Daoy (cell line): ENCODE measurements around the gene EIF4A2. TPM values are rescaled to one million over a fixed set of nuclear protein-coding genes. Genes with fewer than 3 reads are reported as not detected.

ENCODE experiments used
- DNase-seq: peaks from one replicate; pipeline ENCODE4 v3.0.0-alpha.2; 2015; ENCODE audit warnings: low read depth
- total RNA-seq: library from RNA; depleted of rRNA; stranded (reverse); fragments of >200 nt; shearing (Covaris generic); gene quantifications from 2 replicates; pipeline ENCODE4 v1.2.3, GENCODE V29; 2014; rRNA removed

Gene EIF4A2
- 697 and 819 TPM in 2 replicates for total RNA-seq

DNA sequence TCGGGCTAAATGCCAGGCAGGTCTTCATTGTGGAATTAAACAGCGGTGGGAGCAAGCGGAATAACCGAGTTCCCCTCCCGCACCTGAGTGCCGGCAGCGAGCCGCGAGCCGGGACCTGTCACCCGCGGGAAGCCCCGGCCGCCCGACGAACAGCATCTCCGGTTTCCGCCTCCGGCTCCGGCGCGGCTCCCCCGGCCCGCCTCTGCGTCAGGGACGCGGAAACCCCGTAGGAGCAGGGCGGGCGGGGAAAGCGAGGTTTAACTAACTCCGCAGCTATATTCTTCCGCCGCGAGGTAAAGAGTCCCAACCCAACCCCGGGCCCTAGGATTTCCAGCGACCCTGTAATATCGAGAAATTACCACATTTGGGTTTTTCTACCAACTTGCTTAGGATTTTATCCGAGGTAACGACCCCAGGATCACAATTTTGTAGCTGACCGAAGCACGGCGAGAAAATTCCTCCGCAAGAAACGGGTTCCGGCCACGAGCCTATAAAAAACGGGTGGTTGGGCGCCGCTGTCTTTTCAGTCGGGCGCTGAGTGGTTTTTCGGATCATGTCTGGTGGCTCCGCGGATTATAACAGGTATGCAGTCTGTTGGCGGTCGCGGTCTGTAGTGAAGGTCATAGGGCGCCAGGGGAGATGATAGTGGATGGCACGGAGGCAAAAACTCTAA lies at the start of gene EIF4A2:
EIF4A2 (plus strand) TSS at position 520 of the 673 bp plus-strand sequence; CDS start at position 554, 34 bp downstream.
- DNase-seq: peak; percentile 94

- DNase-seq: no peak
Observed at GRCh38 chr3:186742618-186743380, 40.6 kb upstream of the EIF4A2 start.

GRCh38 chr3:186743666-186744065 lies 39.7 kb upstream of the EIF4A2 start:
- DNase-seq: no peak

- DNase-seq: peak; percentile 77
Observed at GRCh38 chr3:186746008-186746407, 37.4 kb upstream of the EIF4A2 start.

DNA sequence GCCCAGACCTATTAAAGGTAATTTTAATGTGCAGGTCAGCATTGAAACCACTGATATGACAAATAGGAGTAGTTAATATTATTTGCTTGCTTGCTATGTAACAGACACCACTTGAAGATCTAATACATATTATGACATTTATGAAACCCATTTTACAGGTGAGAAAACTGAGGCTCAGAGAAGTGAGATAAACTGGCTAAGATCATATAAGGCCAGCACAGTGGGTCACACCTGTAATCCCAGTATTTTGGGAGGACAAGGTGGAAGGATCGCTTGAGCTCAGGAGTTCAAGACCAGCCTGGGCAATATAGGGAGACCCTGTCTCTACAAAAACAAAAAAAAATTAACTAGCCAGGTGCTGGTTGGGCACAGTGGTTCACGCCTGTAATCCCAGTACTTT lies 33.1 kb upstream of the EIF4A2 start:
- no peak for DNase-seq

- DNase-seq: no peak
Observed at GRCh38 chr3:186751480-186751879, 31.9 kb upstream of the EIF4A2 start.

DNA sequence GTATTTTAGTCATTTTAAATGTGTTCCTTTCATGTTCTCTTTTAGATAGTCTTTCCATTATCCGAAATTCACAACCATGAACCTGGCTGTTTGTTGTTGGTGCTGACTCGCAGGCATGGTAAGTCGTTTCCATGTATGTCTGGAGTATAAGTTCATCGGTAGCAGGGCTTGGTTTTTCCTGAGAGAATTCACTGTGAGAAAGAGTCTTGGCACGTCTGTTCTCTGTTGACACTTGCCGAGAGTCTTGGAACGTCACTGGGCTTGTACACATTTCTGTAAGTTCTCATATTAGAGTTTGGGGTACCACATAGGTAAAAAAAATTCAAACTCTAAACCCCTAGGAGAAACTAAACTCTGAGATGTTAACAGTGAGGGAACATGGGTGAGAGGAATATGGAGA lies 29.4 kb upstream of the EIF4A2 start:
- no peak for DNase-seq

DNA sequence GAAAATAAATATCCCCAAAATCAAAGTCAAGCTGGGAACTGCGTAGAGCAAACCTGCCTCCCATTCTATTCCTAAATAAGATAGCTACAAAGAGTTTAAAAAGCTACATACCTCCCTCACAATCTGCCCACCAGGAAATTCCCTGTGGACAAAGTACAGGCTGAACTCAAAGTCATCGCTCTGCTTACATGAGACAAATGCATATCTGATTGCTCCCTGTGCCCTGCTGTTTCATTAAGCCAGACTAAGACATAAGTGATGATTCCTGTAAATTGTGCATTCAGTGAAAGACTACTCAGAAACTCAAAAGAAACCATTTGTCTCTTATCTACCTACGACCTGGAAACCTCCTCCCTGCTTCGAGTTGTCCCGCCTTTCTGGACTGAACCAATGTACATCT lies 28.5 kb upstream of the EIF4A2 start:
- no peak for DNase-seq

- no peak for DNase-seq
Observed at GRCh38 chr3:186757214-186757613, 26.2 kb upstream of the EIF4A2 start.

DNA sequence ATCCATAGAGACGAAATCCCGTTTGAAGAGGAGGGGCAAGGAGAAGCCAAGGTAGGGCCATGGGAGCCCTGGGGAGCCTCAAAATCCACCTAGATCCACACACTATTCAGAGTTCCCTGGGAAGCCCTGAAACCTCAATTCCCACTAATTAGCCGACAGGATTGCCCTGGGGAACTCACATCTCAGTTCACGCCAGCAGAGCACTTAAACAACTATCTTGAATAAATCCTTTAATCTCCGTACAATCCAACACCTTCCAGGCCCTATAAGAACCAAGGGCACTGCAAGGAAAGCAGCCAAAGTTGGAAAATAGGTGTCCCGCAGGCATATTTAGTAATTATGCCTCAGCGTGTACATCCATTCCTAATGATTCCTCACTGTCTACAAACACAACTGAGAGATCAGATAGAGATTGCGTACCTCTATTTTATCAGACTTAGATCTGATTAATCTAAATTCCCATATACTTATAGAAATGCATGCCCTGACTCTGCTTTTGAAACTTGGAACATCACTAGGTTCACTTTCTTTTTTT lies 25.6 kb upstream of the EIF4A2 start:
- no peak for DNase-seq

- no peak for DNase-seq
Observed at GRCh38 chr3:186759231-186759930, 24.0 kb upstream of the EIF4A2 start.

DNA sequence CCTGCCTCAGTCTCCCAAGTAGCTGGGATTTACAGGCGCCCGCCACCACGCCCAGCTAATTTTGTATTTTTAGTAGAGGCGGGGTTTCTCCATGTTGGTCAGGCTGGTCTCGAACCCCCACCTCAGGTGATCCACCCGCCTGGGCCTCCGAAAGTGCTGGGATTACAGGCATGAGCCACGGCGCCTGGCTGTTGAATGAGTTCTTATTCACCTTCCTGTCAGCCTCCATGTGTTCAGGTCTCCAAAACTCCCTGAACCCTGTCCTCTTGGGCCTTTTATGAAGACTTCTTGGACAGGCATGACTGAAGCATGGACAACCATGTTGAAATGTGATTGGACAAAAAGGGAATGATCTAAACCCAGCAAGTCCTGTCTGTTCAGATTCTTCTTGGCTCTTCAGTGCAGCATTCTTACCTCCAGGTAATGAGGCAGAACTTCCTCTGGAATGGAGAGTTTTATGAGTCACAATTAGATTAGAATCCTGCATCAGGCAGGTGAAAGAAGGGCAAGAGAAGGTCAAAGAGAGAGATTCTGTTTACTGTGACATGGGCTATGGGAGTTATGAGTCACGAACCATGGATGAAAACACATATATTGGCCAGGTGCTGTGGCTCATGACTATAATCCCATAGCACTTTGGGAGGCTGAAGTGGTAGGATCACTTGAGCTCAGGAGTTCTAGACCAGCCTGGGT lies 23.1 kb upstream of the EIF4A2 start:
- DNase-seq: peak; percentile 17

GRCh38 chr3:186760897-186761447 lies 22.4 kb upstream of the EIF4A2 start:
- no peak for DNase-seq

GRCh38 chr3:186772281-186772694 lies 11.1 kb upstream of the EIF4A2 start:
- DNase-seq: no peak

GRCh38 chr3:186772701-186773417 lies 10.5 kb upstream of the EIF4A2 start:
- DNase-seq: peak; percentile 27

GRCh38 chr3:186775999-186776398 lies 7.4 kb upstream of the EIF4A2 start:
- no peak for DNase-seq

- DNase-seq: no peak
Observed at GRCh38 chr3:186779204-186779603, 4.2 kb upstream of the EIF4A2 start.

DNA sequence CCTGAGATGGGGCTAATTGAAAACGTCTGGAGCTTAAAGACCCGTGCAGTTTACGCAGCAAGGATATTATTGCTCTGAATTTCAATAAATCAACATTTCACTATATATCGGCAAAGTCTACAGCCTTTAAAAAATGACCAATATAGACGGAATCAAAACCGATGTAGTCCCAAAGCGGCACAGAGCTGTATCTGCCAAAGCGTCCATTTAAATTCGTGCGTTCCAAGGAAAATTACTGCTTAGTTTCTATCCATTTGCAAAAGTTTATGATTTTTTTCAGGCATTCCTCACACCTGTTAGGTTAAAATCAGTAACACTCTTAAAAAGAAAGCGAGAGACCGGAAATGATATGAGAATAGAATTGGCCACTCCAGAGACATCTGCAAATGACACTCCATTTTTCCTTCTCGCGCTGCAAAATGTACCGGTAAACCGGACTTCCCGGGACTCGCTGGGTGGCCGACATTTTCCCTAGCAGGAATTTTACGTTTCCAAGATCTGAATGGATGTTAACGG lies 777 bp upstream of the EIF4A2 start:
- no peak for DNase-seq

DNA sequence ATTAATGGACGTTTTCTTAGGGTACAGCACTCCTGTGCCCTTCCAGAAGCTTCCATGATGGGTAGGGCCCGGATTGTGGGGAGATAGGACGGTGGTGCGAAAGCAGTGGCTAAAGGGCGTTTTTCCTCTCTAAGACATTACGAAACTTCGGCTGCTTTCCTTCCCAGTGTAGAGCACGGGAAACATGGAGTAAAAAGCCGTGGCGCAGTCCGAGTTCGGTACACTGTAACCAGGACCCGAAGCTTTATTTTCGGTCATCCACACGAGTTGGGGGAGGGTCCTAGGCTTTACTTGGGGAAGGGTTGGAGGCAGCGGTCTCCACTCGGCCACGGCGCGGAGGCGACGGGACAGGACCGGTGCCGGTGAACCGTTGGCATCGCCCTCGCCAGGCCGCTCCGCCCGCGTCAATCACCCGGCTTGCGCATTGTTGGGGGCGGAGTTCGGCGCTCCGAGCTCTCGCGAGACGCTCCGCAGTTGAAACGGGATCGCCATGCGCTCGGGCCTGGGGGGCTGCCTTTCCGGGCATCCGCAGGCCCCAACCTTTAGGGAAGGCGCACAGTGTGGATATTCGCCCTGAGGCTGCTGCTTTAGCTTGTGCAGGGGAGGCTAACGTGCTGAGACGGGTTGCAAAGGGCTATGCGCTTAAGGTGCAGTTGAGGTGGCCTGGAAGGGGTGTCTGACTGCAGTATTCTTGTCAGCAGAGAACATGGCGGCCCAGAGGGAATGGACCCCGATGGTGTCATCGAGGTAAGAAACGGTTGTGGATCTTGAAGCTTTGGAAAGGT lies 546 bp downstream of the EIF4A2 start:
- peak; percentile 82 for DNase-seq
